NCI-H1105 treated with DMSO at 0.1 percent for 48 hours (cell line): ENCODE measurements around the gene SH3YL1.

Experiments used
- DNase-seq: peaks from one replicate; lab custom pipeline; 2025; lab: John Stamatoyannopoulos, UW

The SH3YL1 gene

GRCh38 chr2:223451-223850 is 40.4 kb downstream of the SH3YL1 start:
- DNase-seq, result no peak

GRCh38 chr2:216068-216467 is 47.8 kb downstream of the SH3YL1 start:
- DNase-seq, result no peak

- no peak for DNase-seq
These were observed 49.7 kb downstream of the SH3YL1 start for GRCh38 chr2:213932-214693.

- no peak for DNase-seq
These were observed 52.2 kb downstream of the SH3YL1 start for GRCh38 chr2:211486-212184.

GRCh38 chr2:210660-211059 is 53.2 kb downstream of the SH3YL1 start:
- DNase-seq, result no peak

GRCh38 chr2:209470-209869 is 54.4 kb downstream of the SH3YL1 start:
- DNase-seq, result no peak

- DNase-seq, result no peak
These were observed 55.5 kb downstream of the SH3YL1 start for GRCh38 chr2:208335-208734.

GRCh38 chr2:203984-204383 is 59.8 kb downstream of the SH3YL1 start:
- no peak for DNase-seq

- no peak for DNase-seq
These were observed 60.4 kb downstream of the SH3YL1 start for GRCh38 chr2:203401-203800.

GRCh38 chr2:202945-203344 is 60.9 kb downstream of the SH3YL1 start:
- no peak for DNase-seq

- DNase-seq, result no peak
These were observed 62.0 kb downstream of the SH3YL1 start for GRCh38 chr2:201648-202433.

- no peak for DNase-seq
These were observed 64.5 kb downstream of the SH3YL1 start for GRCh38 chr2:199041-199966.

- DNase-seq, result no peak
These were observed 67.4 kb downstream of the SH3YL1 start for GRCh38 chr2:196406-196805.

- DNase-seq, result no peak
These were observed 67.9 kb downstream of the SH3YL1 start for GRCh38 chr2:195932-196331.

GRCh38 chr2:193141-193671 is 70.6 kb downstream of the SH3YL1 start:
- DNase-seq, result no peak

- no peak for DNase-seq
These were observed 72.3 kb downstream of the SH3YL1 start for GRCh38 chr2:191311-192190.

- DNase-seq, result no peak
These were observed 76.0 kb downstream of the SH3YL1 start for GRCh38 chr2:187825-188224.

- no peak for DNase-seq
These were observed 78.6 kb downstream of the SH3YL1 start for GRCh38 chr2:185221-185620.

GRCh38 chr2:184695-185094 is 79.1 kb downstream of the SH3YL1 start:
- DNase-seq, result no peak

GRCh38 chr2:182509-183122 is 81.2 kb downstream of the SH3YL1 start:
- no peak for DNase-seq
